Psoas muscle (tissue), 8 donors: ENCODE results near the gene PATE2. TPM values are rescaled to one million over a fixed set of nuclear protein-coding genes. Genes with fewer than 3 reads are reported as not detected.

Experiments used
- ATAC-seq, 4 donors: fragments of 200-7000 bp; cut with Tn5 transposase; one replicate each; pipeline ENCODE4 v1.9.1; 2020; ENCODE audit warnings: moderate library complexity in 3 of 4, mild to moderate bottlenecking in 2 of 4
- DNase-seq, 2 donors: peaks; one replicate each; pipeline ENCODE4 v3.0.0-alpha.2; 2020
- H3K27ac ChIP-seq: fragments of 200-600 bp; one replicate; pipeline ENCODE4 v1.8.0; 2022
- H3K27me3 ChIP-seq, 3 donors: fragments of 200-600 bp in 1 of 3; one replicate each; pipeline versions ENCODE4 v1.6.1 to v1.8.0; 2013 to 2022; ENCODE audit warnings: low read length in 2 of 3, mild to moderate bottlenecking in 2 of 3, moderate library complexity in 1 of 3; ENCODE audit not compliant: insufficient read depth in 3 of 3
- H3K36me3 ChIP-seq, 2 donors: fragments of 200-600 bp in 1 of 2; one replicate each; pipeline versions ENCODE4 v1.6.1 to v1.8.0; 2013 to 2022; ENCODE audit warnings: low read depth in 1 of 2, mild to moderate bottlenecking in 1 of 2, moderate library complexity in 1 of 2; ENCODE audit not compliant: insufficient read depth in 1 of 2
- H3K4me1 ChIP-seq: fragments of 200-600 bp; one replicate; pipeline ENCODE4 v1.8.0; 2022
- H3K4me3 ChIP-seq: fragments of 200-600 bp; one replicate; pipeline ENCODE4 v1.8.0; 2022; ENCODE audit warnings: mild to moderate bottlenecking
- H3K9me3 ChIP-seq: fragments of 200-600 bp; one replicate; pipeline ENCODE4 v1.8.0; 2022
- WGBS, 3 donors: extraction: QIAGEN DNeasy Blood & Tissue Kit; methylation state at CpG; one replicate each; pipeline versions ENCODE4 v1.1.6 to v1.1.7; 2013; 5-methylcytosine and 5-hydroxymethylcytosine counted together
- intact Hi-C, 2 donors: fragments of 100-400 bp; cut with DNase I; formaldehyde crosslinking; loops; one replicate each; pipeline versions ENCODE4 v1.11.0 to v1.14.2; 2022
- polyA plus RNA-seq, 3 donors: library from polyadenylated mRNA; stranded (reverse); fragments of 200-250 nt; gene quantifications; one replicate each; pipeline ENCODE4 v1.2.3, GENCODE V29; 2013
- total RNA-seq, 4 donors: library from RNA; stranded (reverse); fragmentation: NEBNext Ultra II Directional in 2 of 4; extraction: Animal tissue kit (Norgen Biotek cat#: 25700) in 2 of 4; gene quantifications; one replicate each; pipeline versions ENCODE4 v1.2.1 to v1.2.4, GENCODE V29; 2021 to 2023
- TF ChIP-seq, protein P1 (sequence below): fragments of 200-600 bp; IDR thresholded peaks from one replicate; pipeline ENCODE4 v1.8.0; 2022; ENCODE audit warnings: antibody characterized with exemption
- donor health status: healthy with polysubstance abuse.
- donor health status: DM: no; HTN: no; CAD: no; lungs with moderate emphysema.
- donor health status: Bipolar disorder and iron deficiency.
- donor health status: healthy.
- donor health status: DM: yes; HTN: yes; CAD: no.
- donor health status: DM: no; HTN: no; CAD: no.
- donor health status: DM: no; HTN: no; CAD: no.
- donor health status: DM: yes; HTN: yes; CAD: no.

Gene PATE2
- total and polyA plus RNA-seq, 7 donors, result 0.17 TPM; not detected in 6

DNA sequence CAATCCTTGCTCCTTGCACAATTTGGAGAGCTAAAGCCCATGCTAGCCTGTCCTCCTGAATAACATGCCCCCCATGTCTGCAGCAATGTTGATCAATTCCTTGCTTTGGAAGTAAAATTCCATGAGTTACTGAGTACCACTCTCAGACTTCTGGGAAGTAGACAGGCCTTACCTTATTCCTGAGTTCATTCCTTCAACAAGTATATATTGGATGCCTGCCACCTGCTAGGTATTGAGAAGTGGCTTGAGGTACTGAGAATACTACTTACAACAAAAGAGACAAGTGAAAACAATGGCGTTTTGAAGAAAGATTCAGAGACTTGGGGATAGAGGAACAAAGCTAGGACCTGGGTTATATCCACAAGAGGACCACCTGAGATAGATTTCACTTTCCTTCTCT lies 12.4 kb downstream of the PATE2 start:
- no peaks in the 10 kb centered on the region for H3K36me3 ChIP-seq
- peaks cover 0 to 2% (median 0%) of the 10 kb centered on the region in 3 donors for H3K27me3 ChIP-seq
- WGBS, 3 donors, result 68 to 88% (median 75%) methylated on average over 1 of the region's 1 CpG
- DNase-seq, result no peak
- H3K27ac ChIP-seq, result no peak overlapping the region
- intact Hi-C loops, result no loop called here
- H3K4me1 ChIP-seq, result no peaks in the 10 kb centered on the region
- no peak overlapping the region for H3K4me3 ChIP-seq
- no peaks in the 10 kb centered on the region for H3K9me3 ChIP-seq
- TF ChIP-seq, protein P1, sequence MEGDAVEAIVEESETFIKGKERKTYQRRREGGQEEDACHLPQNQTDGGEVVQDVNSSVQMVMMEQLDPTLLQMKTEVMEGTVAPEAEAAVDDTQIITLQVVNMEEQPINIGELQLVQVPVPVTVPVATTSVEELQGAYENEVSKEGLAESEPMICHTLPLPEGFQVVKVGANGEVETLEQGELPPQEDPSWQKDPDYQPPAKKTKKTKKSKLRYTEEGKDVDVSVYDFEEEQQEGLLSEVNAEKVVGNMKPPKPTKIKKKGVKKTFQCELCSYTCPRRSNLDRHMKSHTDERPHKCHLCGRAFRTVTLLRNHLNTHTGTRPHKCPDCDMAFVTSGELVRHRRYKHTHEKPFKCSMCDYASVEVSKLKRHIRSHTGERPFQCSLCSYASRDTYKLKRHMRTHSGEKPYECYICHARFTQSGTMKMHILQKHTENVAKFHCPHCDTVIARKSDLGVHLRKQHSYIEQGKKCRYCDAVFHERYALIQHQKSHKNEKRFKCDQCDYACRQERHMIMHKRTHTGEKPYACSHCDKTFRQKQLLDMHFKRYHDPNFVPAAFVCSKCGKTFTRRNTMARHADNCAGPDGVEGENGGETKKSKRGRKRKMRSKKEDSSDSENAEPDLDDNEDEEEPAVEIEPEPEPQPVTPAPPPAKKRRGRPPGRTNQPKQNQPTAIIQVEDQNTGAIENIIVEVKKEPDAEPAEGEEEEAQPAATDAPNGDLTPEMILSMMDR, result no peak
- no peak for ATAC-seq

DNA sequence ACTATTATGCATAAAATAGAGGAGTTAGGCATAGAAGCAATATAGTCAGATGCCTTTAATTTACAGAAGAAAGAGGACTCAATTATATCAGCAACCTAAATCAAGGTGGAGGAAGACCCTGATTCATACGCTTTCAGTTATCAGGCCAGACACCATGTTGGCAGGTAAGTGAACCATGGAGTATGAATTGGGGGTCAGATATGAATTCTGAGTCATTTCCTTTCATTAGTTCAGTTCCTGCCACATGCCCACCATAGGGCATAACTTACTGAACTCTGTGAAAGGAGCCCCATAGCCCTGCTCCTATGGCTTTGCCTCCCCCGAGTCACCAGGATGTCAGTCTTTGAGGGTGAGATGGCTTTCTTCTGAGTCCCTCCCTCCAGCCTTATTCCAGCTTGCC lies 15.1 kb downstream of the PATE2 start:
- intact Hi-C loops, result no loop called here
- peaks cover 0 to 2% (median 0%) of the 10 kb centered on the region in 3 donors for H3K27me3 ChIP-seq
- H3K36me3 ChIP-seq, result no peaks in the 10 kb centered on the region
- H3K4me1 ChIP-seq, result no peaks in the 10 kb centered on the region
- no peaks in the 10 kb centered on the region for H3K9me3 ChIP-seq
- H3K27ac ChIP-seq, result no peak overlapping the region
- ATAC-seq (no peak), DNase-seq (no peak)
- TF ChIP-seq, protein P1, result no peak
- H3K4me3 ChIP-seq, result no peak overlapping the region
- 79 to 93% (median 92%) methylated on average over 2 of the region's 2 CpGs for WGBS, 3 donors

DNA sequence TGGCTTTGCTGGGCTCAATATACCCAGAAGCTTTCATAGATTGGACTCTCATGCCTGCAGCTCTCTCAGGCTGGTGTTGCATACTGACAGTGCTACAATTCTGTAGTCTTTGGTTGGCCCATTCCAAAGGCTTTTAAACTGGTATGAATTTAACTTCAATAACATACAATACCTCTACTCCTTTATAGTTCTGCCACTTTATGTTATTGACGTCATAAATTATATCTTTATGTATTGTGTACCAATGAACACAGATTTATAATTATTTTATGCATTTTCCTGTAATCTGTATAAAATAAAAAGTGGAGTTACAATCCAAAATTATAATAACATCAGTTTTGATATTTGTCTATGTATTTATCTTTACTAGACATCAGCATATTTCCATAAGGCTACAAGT lies 16.2 kb downstream of the PATE2 start:
- TF ChIP-seq, protein P1, result no peak
- no peak overlapping the region for H3K27ac ChIP-seq
- H3K9me3 ChIP-seq, result no peaks in the 10 kb centered on the region
- ATAC-seq (no peak), DNase-seq (no peak)
- no peaks in the 10 kb centered on the region for H3K4me1 ChIP-seq
- 85 to 90% (median 85%) methylated on average over 1 of the region's 1 CpG for WGBS, 3 donors
- H3K27me3 ChIP-seq, result peaks cover 0 to 2% (median 0%) of the 10 kb centered on the region in 3 donors
- intact Hi-C loops, result no loop called here
- no peak overlapping the region for H3K4me3 ChIP-seq
- no peaks in the 10 kb centered on the region for H3K36me3 ChIP-seq

DNA sequence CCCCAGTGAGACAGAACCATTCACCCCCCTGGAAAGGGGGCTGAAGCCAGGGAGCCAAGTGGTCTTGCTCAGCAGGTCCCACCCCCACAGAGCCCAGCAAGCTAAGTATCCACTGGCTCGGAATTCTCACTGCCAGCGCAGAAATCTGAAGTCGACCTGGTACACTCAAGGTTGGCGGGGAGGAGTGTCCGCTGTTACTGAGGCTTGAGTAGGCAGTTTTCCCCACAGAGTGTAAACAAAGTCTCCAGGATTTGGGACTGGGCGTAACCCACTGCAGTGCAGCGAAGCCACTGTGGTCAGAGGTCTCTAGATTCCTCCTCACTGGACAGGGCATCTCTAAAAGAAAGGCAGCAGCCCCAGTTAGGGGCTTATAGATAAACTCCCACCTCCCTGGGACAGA lies 22.6 kb downstream of the PATE2 start:
- no peaks in the 10 kb centered on the region for H3K36me3 ChIP-seq
- H3K4me3 ChIP-seq, result no peak overlapping the region
- TF ChIP-seq, protein P1, result no peak
- no peaks in the 10 kb centered on the region for H3K27me3 ChIP-seq
- H3K27ac ChIP-seq, result no peak overlapping the region
- ATAC-seq (no peak), DNase-seq (no peak)
- no peaks in the 10 kb centered on the region for H3K4me1 ChIP-seq
- no peaks in the 10 kb centered on the region for H3K9me3 ChIP-seq
- intact Hi-C loops, result no loop called here
- 78 to 84% (median 81%) methylated on average over 7 of the region's 7 CpGs for WGBS, 3 donors

DNA sequence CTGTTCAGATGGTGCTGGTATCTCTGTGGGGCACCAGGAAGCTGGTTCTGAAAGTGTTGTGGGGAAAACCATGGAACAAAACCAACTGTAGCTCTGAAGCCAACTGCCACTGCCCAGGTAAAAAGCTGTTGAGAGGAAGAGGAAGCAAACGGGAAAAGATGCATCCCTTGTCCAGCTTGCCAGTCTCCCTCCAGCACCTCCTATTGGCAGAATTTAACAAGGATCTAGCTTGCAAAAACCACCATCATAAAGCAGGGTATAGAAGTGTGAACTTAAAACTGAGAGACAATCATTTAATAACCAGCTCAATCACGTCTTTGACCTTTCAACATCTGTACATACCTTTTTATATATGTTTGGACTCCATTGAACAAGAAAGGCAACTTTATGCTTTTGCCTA lies 28.0 kb downstream of the PATE2 start:
- Histone ChIP-seq H3K4me1 (no peaks in the 10 kb centered on the region), H3K27me3 (peaks cover 0 to 5% (median 0%) of the 10 kb centered on the region in 3 donors), H3K4me3 (no peak overlapping the region), H3K9me3 (no peaks in the 10 kb centered on the region), H3K27ac (no peak overlapping the region), H3K36me3 (no peaks in the 10 kb centered on the region)
- intact Hi-C loops, result no loop called here
- TF ChIP-seq, protein P1, result no peak
- ATAC-seq (no peak), DNase-seq (no peak)
- WGBS, 3 donors, result 31 to 47% (median 40%) methylated on average over 2 of the region's 2 CpGs
